GM19025 (cell line): ENCODE measurements around the gene STAM.

ENCODE experiments used
- ATAC-seq: cut with Tn5 transposase; IDR thresholded peaks from one replicate; pipeline ENCODE4 v1.9.1; 2021; ENCODE audit warnings: mild to moderate bottlenecking, low read depth, moderate library complexity; ENCODE audit not compliant: unreplicated experiment

Gene STAM

GRCh38 chr10:17645621-17646345 is 1.8 kb downstream of the STAM start:
- no peak for ATAC-seq

- ATAC-seq: no peak
Measured at GRCh38 chr10:17647326-17647725, 3.4 kb downstream of the STAM start.

- no peak for ATAC-seq
Measured at GRCh38 chr10:17648243-17649035, 4.5 kb downstream of the STAM start.

- ATAC-seq: no peak
Measured at GRCh38 chr10:17649052-17649451, 5.1 kb downstream of the STAM start.

- ATAC-seq: no peak
Measured at GRCh38 chr10:17649836-17650235, 5.9 kb downstream of the STAM start.

GRCh38 chr10:17650416-17650815 is 6.5 kb downstream of the STAM start:
- no peak for ATAC-seq

- ATAC-seq: no peak
Measured at GRCh38 chr10:17651896-17652295, 7.9 kb downstream of the STAM start.

- ATAC-seq: peak; percentile 43
Measured at GRCh38 chr10:17652585-17652984, 8.6 kb downstream of the STAM start.

- ATAC-seq: no peak
Measured at GRCh38 chr10:17655009-17655408, 11.1 kb downstream of the STAM start.

GRCh38 chr10:17655567-17656146 is 11.7 kb downstream of the STAM start:
- ATAC-seq: peak; percentile 81

- no peak for ATAC-seq
Measured at GRCh38 chr10:17657103-17657500, 13.2 kb downstream of the STAM start.

GRCh38 chr10:17659365-17659764 is 15.4 kb downstream of the STAM start:
- ATAC-seq: no peak

GRCh38 chr10:17660921-17661320 is 17.0 kb downstream of the STAM start:
- ATAC-seq: no peak

- ATAC-seq: no peak
Measured at GRCh38 chr10:17661510-17661909, 17.6 kb downstream of the STAM start.

- no peak for ATAC-seq
Measured at GRCh38 chr10:17662193-17663138, 18.5 kb downstream of the STAM start.

- no peak for ATAC-seq
Measured at GRCh38 chr10:17663450-17663849, 19.5 kb downstream of the STAM start.

GRCh38 chr10:17665747-17666146 is 21.8 kb downstream of the STAM start:
- ATAC-seq: no peak

GRCh38 chr10:17668435-17669184 is 24.7 kb downstream of the STAM start:
- ATAC-seq: no peak

- peak; percentile 60 for ATAC-seq
Measured at GRCh38 chr10:17669185-17669872, 25.4 kb downstream of the STAM start.
